H1 (cell line): Measurements from ENCODE around the gene SP8. TPM values are rescaled to one million over a fixed set of nuclear protein-coding genes. Genes with fewer than 3 reads are reported as not detected.
"Not testable (repeated sequence)": the region's sequence is repeated elsewhere in the genome, so short reads cannot be mapped to it uniquely, and the experiment has no call there.

ENCODE experiments used
- CTCF ChIA-PET: fragments of 300-600 bp; sonication (Branson Sonifier 250); formaldehyde crosslinking; loops from one replicate; lab custom pipeline; 2021; ENCODE audit not compliant: partially characterized antibody; lab: Charles Lee
- POLR2A ChIA-PET: fragments of 300-600 bp; sonication (Branson Sonifier 250); formaldehyde crosslinking; loops from one replicate; lab custom pipeline; 2021; ENCODE audit warnings: inconsistent platforms; ENCODE audit not compliant: partially characterized antibody; lab: Charles Lee
- DNase-seq, 2 experiments: peaks; one replicate each; pipeline versions ENCODE4 v3.0.0 to v3.0.0-alpha.2; 2010 to 2022; ENCODE audit warnings: low spot score in 2 of 2, low read depth in 1 of 2, mixed read lengths in 1 of 2
- FAIRE-seq: peaks from 2 replicates; lab custom pipeline; 2011; peaks lifted over from hg19 to GRCh38; lab: Jason Lieb, UNC
- H2AFZ ChIP-seq: 2 replicates; pipeline ENCODE4 v1.8.1; 2012; ENCODE audit warnings: low read length, inconsistent platforms
- H2AK5ac ChIP-seq: 2 replicates; pipeline ENCODE4 v1.6.1; 2013; ENCODE audit warnings: low read depth, low read length
- H2BK120ac ChIP-seq: replicated peaks from 2 replicates; pipeline ENCODE3; 2013; ENCODE audit warnings: low read depth, low read length, inconsistent platforms
- H2BK12ac ChIP-seq: 2 replicates; pipeline ENCODE4 v1.6.1; 2013; ENCODE audit warnings: low read depth, low read length
- H2BK15ac ChIP-seq: 2 replicates; pipeline ENCODE4 v1.6.1; 2013; ENCODE audit warnings: low read length
- H2BK20ac ChIP-seq: 2 replicates; pipeline ENCODE4 v1.6.1; 2013; ENCODE audit warnings: low read length
- H2BK5ac ChIP-seq: 2 replicates; pipeline ENCODE4 v1.6.1; 2013; ENCODE audit warnings: low read depth, low read length
- H3K14ac ChIP-seq: 2 replicates; pipeline ENCODE4 v1.6.1; 2013; ENCODE audit warnings: inconsistent platforms; ENCODE audit not compliant: insufficient read length
- H3K18ac ChIP-seq: 2 replicates; pipeline ENCODE4 v1.6.1; 2013; ENCODE audit warnings: low read length; ENCODE audit errors: extremely low read depth
- H3K23ac ChIP-seq: 2 replicates; pipeline ENCODE4 v1.6.1; 2013; ENCODE audit warnings: inconsistent platforms; ENCODE audit not compliant: insufficient read length
- H3K23me2 ChIP-seq: 2 replicates; pipeline ENCODE4 v1.6.1; 2013; ENCODE audit warnings: low read depth, low read length
- H3K27ac ChIP-seq: 2 replicates; pipeline ENCODE4 v1.6.1; 2011; ENCODE audit warnings: low read depth, low read length, inconsistent platforms
- H3K27me3 ChIP-seq, 4 experiments: replicated peaks in 1 of 4; 1 replicate in 1 of 4; 2 replicates in 3 of 4; pipeline versions ENCODE4 v1.6.1 to v1.8.1; 2011 to 2013; ENCODE audit warnings: low read length in 3 of 4, mild to moderate bottlenecking in 3 of 4, inconsistent platforms in 2 of 4, mixed read lengths in 2 of 4, moderate library complexity in 1 of 4; ENCODE audit not compliant: control insufficient read depth in 3 of 4, insufficient read depth in 3 of 4; ENCODE audit errors: extremely low read depth in 1 of 4
- H3K36me3 ChIP-seq, 4 experiments: 2 replicates each; pipeline versions ENCODE4 v1.6.1 to v1.8.1; 2011 to 2013; ENCODE audit warnings: mild to moderate bottlenecking in 4 of 4, low read length in 3 of 4, moderate library complexity in 2 of 4, control low read depth in 1 of 4, inconsistent platforms in 1 of 4; ENCODE audit not compliant: insufficient read depth in 4 of 4, control insufficient read depth in 2 of 4
- H3K4ac ChIP-seq: replicated peaks from 2 replicates; pipeline ENCODE3; 2013; ENCODE audit warnings: low read length, low read depth, mixed read lengths, inconsistent platforms; ENCODE audit not compliant: insufficient read length
- H3K4me1 ChIP-seq, 4 experiments: replicated peaks in 1 of 4; 1 replicate in 1 of 4; 2 replicates in 3 of 4; pipeline versions ENCODE4 v1.6.1 to v1.8.1; 2011 to 2013; ENCODE audit warnings: low read length in 3 of 4, inconsistent platforms in 2 of 4, mixed read lengths in 1 of 4; ENCODE audit not compliant: insufficient read depth in 4 of 4, control insufficient read depth in 3 of 4
- H3K4me2 ChIP-seq, 2 experiments: 2 replicates each; pipeline versions ENCODE4 v1.6.1 to v1.8.1; 2011 to 2013; ENCODE audit warnings: low read depth in 2 of 2, low read length in 2 of 2, control low read depth in 1 of 2, inconsistent platforms in 1 of 2, mild to moderate bottlenecking in 1 of 2; ENCODE audit not compliant: insufficient read depth in 1 of 2
- H3K4me3 ChIP-seq, 4 experiments: fragments of 200-600, 300-600 bp in 1 of 4; sonication (generic), shearing (Covaris generic), sonication (Bioruptor Twin) in 1 of 4; 2 replicates each; pipeline versions ENCODE4 v1.5.1 to v1.8.1; 2011 to 2016; ENCODE audit warnings: low read length in 4 of 4, low read depth in 3 of 4, control low read depth in 2 of 4, inconsistent platforms in 2 of 4, mild to moderate bottlenecking in 2 of 4, mixed read lengths in 1 of 4, moderate library complexity in 1 of 4; ENCODE audit not compliant: insufficient read depth in 2 of 4; ENCODE audit errors: extremely low read depth in 1 of 4
- H3K56ac ChIP-seq: replicated peaks from 2 replicates; pipeline ENCODE3; 2013; ENCODE audit warnings: low read depth, mild to moderate bottlenecking, mixed read lengths, low read length, inconsistent platforms; ENCODE audit not compliant: insufficient read length
- H3K79me1 ChIP-seq: 2 replicates; pipeline ENCODE4 v1.6.1; 2013; ENCODE audit warnings: low read depth, low read length, control low read depth
- H3K79me2 ChIP-seq, 2 experiments: 2 replicates each; pipeline versions ENCODE4 v1.6.1 to v1.8.1; 2012 to 2013; ENCODE audit warnings: low read length in 2 of 2, mild to moderate bottlenecking in 2 of 2, inconsistent platforms in 1 of 2; ENCODE audit not compliant: insufficient read depth in 2 of 2, control insufficient read depth in 1 of 2
- H3K9ac ChIP-seq, 4 experiments: replicated peaks in 1 of 4; 1 replicate in 1 of 4; 2 replicates in 3 of 4; pipeline versions ENCODE4 v1.6.1 to v1.8.1; 2011 to 2013; ENCODE audit warnings: low read depth in 3 of 4, low read length in 3 of 4, control low read depth in 2 of 4, mild to moderate bottlenecking in 2 of 4, moderate library complexity in 2 of 4, inconsistent platforms in 1 of 4; ENCODE audit errors: extremely low read depth in 1 of 4
- H3K9me3 ChIP-seq, 2 experiments: 2 replicates each; pipeline versions ENCODE4 v1.6.1 to v1.8.1; 2012 to 2013; ENCODE audit warnings: mild to moderate bottlenecking in 2 of 2, moderate library complexity in 2 of 2, control low read depth in 1 of 2, inconsistent platforms in 1 of 2, low read depth in 1 of 2, low read length in 1 of 2, mixed read lengths in 1 of 2; ENCODE audit not compliant: insufficient read depth in 2 of 2
- H4K20me1 ChIP-seq, 2 experiments: replicated peaks in 1 of 2; 2 replicates each; pipeline versions ENCODE3 to v1.8.1; 2011 to 2013; ENCODE audit warnings: inconsistent platforms in 2 of 2, low read length in 2 of 2, mild to moderate bottlenecking in 1 of 2; ENCODE audit not compliant: insufficient read depth in 2 of 2, control insufficient read depth in 1 of 2
- H4K5ac ChIP-seq: 2 replicates; pipeline ENCODE4 v1.6.1; 2013; ENCODE audit warnings: low read length, low read depth, mixed read lengths, inconsistent platforms; ENCODE audit not compliant: insufficient read length
- H4K8ac ChIP-seq: 2 replicates; pipeline ENCODE4 v1.8.0; 2013; ENCODE audit warnings: mild to moderate bottlenecking, moderate library complexity, low read length, inconsistent platforms; ENCODE audit not compliant: insufficient read depth; ENCODE audit errors: extremely low read depth
- H4K91ac ChIP-seq: replicated peaks from 2 replicates; pipeline ENCODE3; 2013; ENCODE audit warnings: low read length, mixed read lengths, inconsistent platforms; ENCODE audit not compliant: insufficient read length
- WGBS, 2 experiments: shearing (Covaris generic) in 1 of 2; methylation state at CpG; one replicate each; pipeline versions ENCODE4 v1.1.6 to v1.1.7; 2013 to 2015; ENCODE audit warnings: low lambda C conversion rate in 2 of 2, mixed read lengths in 2 of 2, inconsistent platforms in 1 of 2, low coverage in 1 of 2, missing lambda C conversion rate in 1 of 2; ENCODE audit not compliant: insufficient replicate concordance in 2 of 2, insufficient coverage in 1 of 2, insufficient read length in 1 of 2; ENCODE audit errors: extremely low coverage in 1 of 2, missing lambda C conversion rate in 1 of 2; 5-methylcytosine and 5-hydroxymethylcytosine counted together
- polyA plus RNA-seq, 7 experiments: library from polyadenylated mRNA; depleted of rRNA in 3 of 7; stranded (reverse) in 5 of 7; unstranded in 2 of 7; fragments of >200 nt in 5 of 7; fragments of 200-250 nt in 2 of 7; gene quantifications; 1 replicate in 5 of 7; 2 replicates in 1 of 7; 4 replicates in 1 of 7; pipeline versions ENCODE4 v1.2.1 to v1.2.3, GENCODE V29; 2011 to 2013; ENCODE audit warnings: missing spikeins in 2 of 7, mixed read lengths in 2 of 7
- total RNA-seq: library from RNA; stranded (reverse); fragmentation: NEBNext Ultra II Directional; extraction: Animal tissue kit (Norgen Biotek cat#: 25700); gene quantifications from 2 replicates; pipeline ENCODE4 v1.2.1, GENCODE V29; 2021

SP8 gene
- total and polyA plus RNA-seq, 2 of the 8 experiments (the other 6 are each of a cell fraction or from before 2014, with no cell fraction given) = 11.3 to 12.0 TPM

DNA sequence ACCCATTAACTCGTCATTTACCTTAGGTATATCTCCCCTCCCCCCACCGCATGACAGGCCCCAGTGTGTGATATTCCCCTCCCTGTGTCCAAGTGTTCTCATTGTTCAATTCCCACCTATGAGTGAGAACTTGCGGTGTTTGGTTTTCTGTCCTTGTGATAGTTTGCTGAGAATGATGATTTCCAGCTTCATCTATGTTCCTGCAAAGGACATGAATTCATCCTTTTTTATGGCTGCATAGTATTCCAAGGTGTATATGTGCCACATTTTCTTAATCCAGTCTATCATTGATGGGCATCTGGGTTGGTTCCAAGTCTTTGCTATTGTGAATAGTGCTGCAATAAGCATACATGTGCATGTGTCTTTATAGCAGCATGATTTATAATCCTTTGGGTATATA lies 34.7 kb upstream of the SP8 start:
- H4K5ac ChIP-seq, H3K4me1 ChIP-seq, H3K18ac ChIP-seq, H4K8ac ChIP-seq, H2BK12ac ChIP-seq, H3K23me2 ChIP-seq, H3K9ac ChIP-seq, H2BK5ac ChIP-seq, H3K79me1 ChIP-seq, H3K9me3 ChIP-seq, H3K4me3 ChIP-seq, FAIRE-seq, H3K4me2 ChIP-seq, CTCF ChIA-PET, H2BK15ac ChIP-seq, H2AFZ ChIP-seq, POLR2A ChIA-PET, H3K14ac ChIP-seq, H3K4ac ChIP-seq, H2BK20ac ChIP-seq, H4K91ac ChIP-seq, H3K79me2 ChIP-seq, H3K27ac ChIP-seq, H3K23ac ChIP-seq, DNase-seq, H3K56ac ChIP-seq, H4K20me1 ChIP-seq, H2BK120ac ChIP-seq, H3K36me3 ChIP-seq, H2AK5ac ChIP-seq, H3K27me3 ChIP-seq: not testable (repeated sequence)
- WGBS, 2 experiments = 96% methylated on average over 3 of the region's 3 CpGs; no CpG with 5 or more reads in 1 of the 2 experiments
